Stomach smooth muscle (tissue), 2 donors: Measurements from ENCODE around the gene TAF1C.

Experiments used
- H3K27ac ChIP-seq: one replicate; pipeline ENCODE4 v1.7.0; 2013; ENCODE audit warnings: mild to moderate bottlenecking, low read length, inconsistent platforms
- H3K27me3 ChIP-seq, 2 donors: one replicate each; pipeline ENCODE4 v1.7.0; 2013; ENCODE audit warnings: low read length in 2 of 2; ENCODE audit not compliant: insufficient read depth in 2 of 2, control insufficient read depth in 1 of 2
- H3K36me3 ChIP-seq, 2 donors: one replicate each; pipeline ENCODE4 v1.7.0; 2013; ENCODE audit warnings: low read length in 2 of 2; ENCODE audit not compliant: control insufficient read depth in 2 of 2, insufficient read depth in 2 of 2
- H3K4me1 ChIP-seq: one replicate; pipeline ENCODE4 v1.7.0; 2013; ENCODE audit warnings: low read length; ENCODE audit not compliant: control insufficient read depth, insufficient read depth
- H3K4me3 ChIP-seq, 2 donors: one replicate each; pipeline ENCODE4 v1.7.0; 2013; ENCODE audit warnings: low read length in 2 of 2
- H3K9ac ChIP-seq, 2 donors: one replicate each; pipeline ENCODE4 v1.7.0; 2013; ENCODE audit warnings: low read length in 2 of 2, mild to moderate bottlenecking in 1 of 2
- H3K9me3 ChIP-seq, 2 donors: one replicate each; pipeline ENCODE4 v1.7.0; 2013; ENCODE audit warnings: low read length in 2 of 2; ENCODE audit not compliant: control insufficient read depth in 2 of 2
- donor health status: healthy.
- donor health status: Pancreatic carcinoma.

TAF1C gene

GRCh38 chr16:84183572-84183875 is 3.3 kb downstream of the TAF1C start:
- Histone ChIP-seq H3K4me3 (no peak overlapping the region), H3K27ac (no peak overlapping the region), H3K9ac (no peak overlapping the region)

GRCh38 chr16:84182680-84183571 is 3.9 kb downstream of the TAF1C start:
- Histone ChIP-seq H3K9me3 (no peaks in the 10 kb centered on the region), H3K27me3 (no peaks in the 10 kb centered on the region), H3K4me1 (peaks cover 22% of the 10 kb centered on the region), H3K36me3 (peaks cover 11 to 25% of the 10 kb centered on the region in 2 donors), H3K27ac (no peak overlapping the region), H3K4me3 (no peak overlapping the region), H3K9ac (no peak overlapping the region)

More at GRCh38 chr16:84183572-84183875, 3.3 kb downstream of the TAF1C start:
- no peaks in the 10 kb centered on the region for H3K27me3 ChIP-seq
- H3K36me3 ChIP-seq: peaks cover 11 to 23% of the 10 kb centered on the region in 2 donors
- H3K4me1 ChIP-seq: peaks cover 16% of the 10 kb centered on the region
- H3K9me3 ChIP-seq: no peaks in the 10 kb centered on the region

- H3K4me3 ChIP-seq: no peak overlapping the region
- peaks cover 28% of the 10 kb centered on the region for H3K4me1 ChIP-seq
- H3K36me3 ChIP-seq: peaks cover 11 to 25% of the 10 kb centered on the region in 2 donors
- no peaks in the 10 kb centered on the region for H3K27me3 ChIP-seq
- H3K27ac ChIP-seq: no peak overlapping the region
- H3K9me3 ChIP-seq: no peaks in the 10 kb centered on the region
- no peak overlapping the region for H3K9ac ChIP-seq
Observed at GRCh38 chr16:84182104-84182503, 4.8 kb downstream of the TAF1C start.

- H3K27ac ChIP-seq: no peak overlapping the region
- H3K36me3 ChIP-seq: peaks cover 11 to 25% of the 10 kb centered on the region in 2 donors
- peaks cover 32% of the 10 kb centered on the region for H3K4me1 ChIP-seq
- no peak overlapping the region for H3K9ac ChIP-seq
- no peaks in the 10 kb centered on the region for H3K9me3 ChIP-seq
- H3K4me3 ChIP-seq: no peak overlapping the region
- no peaks in the 10 kb centered on the region for H3K27me3 ChIP-seq
Observed at GRCh38 chr16:84181144-84181915, 5.5 kb downstream of the TAF1C start.

DNA sequence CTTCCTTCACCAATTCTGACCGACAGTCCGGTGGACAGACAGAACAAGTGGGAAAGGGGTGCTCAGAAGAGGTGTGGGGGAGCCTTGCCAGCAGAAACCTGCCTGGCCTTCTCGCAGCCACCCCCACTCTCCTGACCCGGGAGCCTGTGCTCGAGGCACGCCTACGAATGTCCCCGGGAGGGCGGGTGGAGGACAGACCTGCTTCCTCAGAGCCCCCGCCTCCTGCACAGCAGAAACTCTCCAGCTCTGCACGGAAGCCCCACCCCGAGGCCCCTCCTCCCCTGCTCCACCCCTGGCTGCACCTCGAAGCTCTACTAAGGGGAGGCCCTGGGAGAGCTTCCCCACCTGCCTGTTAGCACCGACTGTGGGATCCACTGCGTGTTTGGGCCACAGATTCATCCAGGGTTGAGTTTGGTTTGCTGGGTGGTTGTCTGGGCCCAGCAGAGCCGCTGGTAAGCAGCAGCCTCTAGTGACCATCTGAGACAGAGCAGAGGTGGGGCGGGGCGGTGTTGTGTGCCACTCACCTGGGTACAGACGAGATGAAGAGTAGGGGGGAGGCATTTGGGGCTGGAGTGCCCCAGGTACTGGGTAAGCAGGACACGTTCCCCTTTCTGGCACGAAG is 6.2 kb downstream of the TAF1C start:
- Histone ChIP-seq H3K4me1 (peaks cover 30% of the 10 kb centered on the region), H3K27ac (no peak overlapping the region), H3K9ac (no peak overlapping the region)

GRCh38 chr16:84179612-84180320 is 7.1 kb downstream of the TAF1C start:
- no peak overlapping the region for H3K4me3 ChIP-seq

More for the DNA sequence above, 6.2 kb downstream of the TAF1C start:
- Histone ChIP-seq H3K36me3 (peaks cover 11 to 25% of the 10 kb centered on the region in 2 donors), H3K27me3 (no peaks in the 10 kb centered on the region), H3K9me3 (no peaks in the 10 kb centered on the region), H3K4me3 (no peak overlapping the region)

DNA sequence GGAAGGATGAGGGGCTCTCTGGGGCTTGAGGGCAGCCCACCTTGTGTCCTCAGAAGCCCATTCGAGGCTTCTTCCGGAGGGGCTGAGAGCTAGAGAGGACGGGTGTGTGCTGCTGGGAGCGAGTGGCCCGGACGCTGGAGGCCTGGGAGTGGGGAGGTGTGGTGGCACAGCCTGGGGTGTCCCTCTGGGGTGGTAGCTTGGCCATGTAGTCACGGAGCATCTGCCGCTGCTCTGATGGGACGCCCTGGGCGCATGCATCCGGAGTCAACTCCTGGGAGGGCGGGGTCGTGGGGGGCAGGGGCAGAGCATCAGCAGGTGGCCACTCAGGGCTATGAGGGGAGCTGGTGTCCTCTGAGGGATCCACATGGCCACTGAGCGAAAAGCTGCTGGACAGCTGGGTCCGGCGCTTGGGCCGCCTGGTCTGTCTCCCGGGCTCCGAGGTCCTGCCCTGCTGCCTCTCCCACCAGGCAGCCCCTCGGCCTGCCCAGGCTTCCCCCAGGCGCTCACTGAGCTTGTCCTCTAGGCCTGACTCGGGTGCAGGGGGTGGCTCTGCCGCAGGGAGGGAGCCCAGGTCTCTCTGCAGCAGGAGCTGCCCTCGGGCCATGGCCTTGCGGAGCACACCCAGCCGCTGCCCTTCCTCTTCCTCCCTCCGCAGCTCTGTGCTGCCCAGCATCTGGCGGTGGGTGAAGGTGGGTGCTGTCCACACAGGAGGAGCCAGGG is 7.8 kb downstream of the TAF1C start:
- H3K4me1 ChIP-seq: peaks cover 28% of the 10 kb centered on the region
- H3K27ac ChIP-seq: peak overlapping the region; percentile 46
- H3K27me3 ChIP-seq: no peaks in the 10 kb centered on the region
- no peak overlapping the region for H3K9ac ChIP-seq
- H3K36me3 ChIP-seq: peaks cover 11 to 23% of the 10 kb centered on the region in 2 donors
- H3K9me3 ChIP-seq: no peaks in the 10 kb centered on the region
- no peak overlapping the region for H3K4me3 ChIP-seq

More at GRCh38 chr16:84179612-84180320, 7.1 kb downstream of the TAF1C start:
- H3K4me1 ChIP-seq: peaks cover 30% of the 10 kb centered on the region
- no peak overlapping the region for H3K27ac ChIP-seq
- no peaks in the 10 kb centered on the region for H3K27me3 ChIP-seq
- peaks cover 11 to 25% of the 10 kb centered on the region in 2 donors for H3K36me3 ChIP-seq
- no peak overlapping the region for H3K9ac ChIP-seq
- no peaks in the 10 kb centered on the region for H3K9me3 ChIP-seq

DNA sequence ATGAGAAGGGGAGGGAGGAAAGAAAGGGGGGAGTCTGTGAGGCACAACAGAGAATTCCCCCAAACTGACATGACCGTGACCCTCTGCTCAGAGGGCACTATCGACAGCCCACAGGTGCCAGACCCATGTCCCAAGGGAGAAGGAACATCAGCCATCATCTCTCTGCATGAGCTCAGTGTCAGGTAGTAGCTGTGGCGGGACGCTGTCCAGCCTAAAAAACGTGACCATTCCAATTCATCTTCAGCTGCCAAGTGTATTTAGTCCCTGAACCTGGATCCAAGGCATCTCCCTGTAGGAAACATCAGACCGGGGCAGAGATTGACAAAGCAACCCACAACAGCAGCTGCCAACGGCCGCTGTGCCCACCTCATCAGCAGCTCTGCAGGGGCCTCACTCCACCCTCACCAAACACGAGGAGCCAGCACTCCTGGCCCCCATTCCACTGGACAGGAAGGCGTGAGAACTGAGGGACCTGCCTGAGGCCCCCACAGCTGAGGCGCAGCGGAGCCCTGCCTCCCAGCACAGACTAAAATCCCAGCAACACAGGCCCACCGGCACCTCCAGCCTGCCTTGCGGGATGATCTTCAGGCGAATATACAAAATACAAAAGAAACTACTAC is 8.6 kb downstream of the TAF1C start:
- Histone ChIP-seq H3K27ac (peak overlapping the region; percentile 46), H3K9ac (peak overlapping the region; percentile 21 to 36), H3K27me3 (no peaks in the 10 kb centered on the region), H3K4me1 (peaks cover 28% of the 10 kb centered on the region), H3K36me3 (peaks cover 11 to 18% of the 10 kb centered on the region in 2 donors), H3K9me3 (no peaks in the 10 kb centered on the region), H3K4me3 (no peak overlapping the region)

- peaks cover 28% of the 10 kb centered on the region for H3K4me1 ChIP-seq
Observed at GRCh38 chr16:84177741-84178073, 9.2 kb downstream of the TAF1C start.

More at GRCh38 chr16:84177741-84178073, 9.2 kb downstream of the TAF1C start:
- Histone ChIP-seq H3K4me3 (peak overlapping the region in 1 of 2 donors; percentile 35), H3K27me3 (no peaks in the 10 kb centered on the region), H3K27ac (peak overlapping the region; percentile 46), H3K9me3 (no peaks in the 10 kb centered on the region), H3K36me3 (peaks cover 7 to 16% of the 10 kb centered on the region in 2 donors), H3K9ac (peak overlapping the region in 1 of 2 donors; percentile 21)
